ENCODE data around the gene COX6B2. TPM values are rescaled to one million over a fixed set of nuclear protein-coding genes. Genes with fewer than 3 reads are reported as not detected.

Gene COX6B2
- polyA plus RNA-seq, 2 of the 4 experiments (the other 2 are of a cell fraction), result 0.78 to 6.4 TPM

DNA sequence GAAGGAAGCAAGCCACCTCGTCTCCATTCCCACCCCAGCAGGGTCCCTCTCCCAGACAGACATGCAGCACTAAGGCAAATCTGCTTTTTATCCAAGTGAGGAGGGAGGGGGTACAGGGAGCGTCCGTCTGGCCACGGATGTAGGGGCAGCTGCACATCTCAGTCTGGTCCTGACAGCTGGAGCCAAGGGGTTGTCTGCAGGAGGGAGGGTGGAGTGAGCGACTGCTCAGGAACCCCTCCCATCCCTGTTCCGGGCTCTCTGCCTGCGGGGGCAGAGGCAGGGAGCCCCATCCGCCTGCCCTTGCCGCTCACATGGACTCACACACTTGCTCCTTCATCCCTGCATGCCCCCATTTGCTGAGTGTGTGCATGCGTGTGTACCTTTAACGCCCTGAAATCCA, 24.7 kb upstream of the COX6B2 start:
- FAIRE-seq (no peak), ATAC-seq (no peak), DNase-seq (ENCODE audit: low read depth in 1 of 2, low spot score in 1 of 2) (no peak)
- TF ChIP-seq BHLHE40 (IDR thresholded peaks at IDR 0.05; ENCODE audit: low read depth, low read length), result no peak
- TF ChIP-seq, protein P1, sequence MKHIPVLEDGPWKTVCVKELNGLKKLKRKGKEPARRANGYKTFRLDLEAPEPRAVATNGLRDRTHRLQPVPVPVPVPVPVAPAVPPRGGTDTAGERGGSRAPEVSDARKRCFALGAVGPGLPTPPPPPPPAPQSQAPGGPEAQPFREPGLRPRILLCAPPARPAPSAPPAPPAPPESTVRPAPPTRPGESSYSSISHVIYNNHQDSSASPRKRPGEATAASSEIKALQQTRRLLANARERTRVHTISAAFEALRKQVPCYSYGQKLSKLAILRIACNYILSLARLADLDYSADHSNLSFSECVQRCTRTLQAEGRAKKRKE (CRISPR knock-in tag; IDR thresholded peaks at IDR 0.05; ENCODE audit: low read depth), result no peak
- no peak for TF ChIP-seq HOXB5 (CRISPR knock-in tag; IDR thresholded peaks at IDR 0.05)
- no peak for TF ChIP-seq NR3C1 (IDR thresholded peaks at IDR 0.05)
- TF ChIP-seq, protein P2, sequence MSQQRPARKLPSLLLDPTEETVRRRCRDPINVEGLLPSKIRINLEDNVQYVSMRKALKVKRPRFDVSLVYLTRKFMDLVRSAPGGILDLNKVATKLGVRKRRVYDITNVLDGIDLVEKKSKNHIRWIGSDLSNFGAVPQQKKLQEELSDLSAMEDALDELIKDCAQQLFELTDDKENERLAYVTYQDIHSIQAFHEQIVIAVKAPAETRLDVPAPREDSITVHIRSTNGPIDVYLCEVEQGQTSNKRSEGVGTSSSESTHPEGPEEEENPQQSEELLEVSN (IDR thresholded peaks at IDR 0.05; ENCODE audit: borderline replicate concordance, low read depth), result no peak
- no peak for TF ChIP-seq NPAS2 (CRISPR knock-in tag; IDR thresholded peaks at IDR 0.05; ENCODE audit: borderline replicate concordance)
- no peak for TF ChIP-seq ESRRA (IDR thresholded peaks at IDR 0.05; ENCODE audit: borderline replicate concordance, low read length)
- no peak for TF ChIP-seq RCOR1 (IDR thresholded peaks at IDR 0.05; ENCODE audit: low read depth, low read length)
- no peak for TF ChIP-seq POLR2A (IDR thresholded peaks at IDR 0.05; ENCODE audit: low read length)
- TF ChIP-seq SMC3 (IDR thresholded peaks at IDR 0.05), result no peak
- TF ChIP-seq RFX5 (IDR thresholded peaks at IDR 0.05), result no peak
- no peak for TF ChIP-seq MAFK (IDR thresholded peaks at IDR 0.05; ENCODE audit: partially characterized antibody)
- TF ChIP-seq KDM1A (IDR thresholded peaks at IDR 0.05; ENCODE audit: low read depth), result no peak
- TF ChIP-seq HEYL (CRISPR knock-in tag; IDR thresholded peaks at IDR 0.05), result no peak
- TF ChIP-seq FOSL2 (IDR thresholded peaks at IDR 0.05), result no peak
- no peak for TF ChIP-seq FOSL2 (CRISPR knock-in tag; IDR thresholded peaks at IDR 0.05)
- Histone ChIP-seq H3K4me3 (no peak overlapping the region), H3K4me2 (no peak overlapping the region), H3K27ac (peak overlapping the region; percentile 21 to 96; a peak in 5 of 6 replicates), H3K4me1 (peaks cover 66% of the 10 kb centered on the region), H3K9me3 (peaks cover 6% of the 10 kb centered on the region; the same call in 2 of the 3 replicates)
- 71% methylated on average over 11 of the region's 11 CpGs for whole genome bisulfite sequencing (ENCODE audit: missing lambda C conversion rate)
- POLR2A ChIA-PET, result interaction anchor here (0.9 kb wide), 1 partner anchor 10 kb away, joined by 4 read pairs; no protein-coding TSS in a partner anchor
- CTCF ChIA-PET, result interaction anchor here (1.2 to 2.3 kb wide), 6 partner anchors 9 to 87 kb away, joined by 4 to 12 read pairs (median 6); partner anchors contain the start of gene KMT5C

DNA sequence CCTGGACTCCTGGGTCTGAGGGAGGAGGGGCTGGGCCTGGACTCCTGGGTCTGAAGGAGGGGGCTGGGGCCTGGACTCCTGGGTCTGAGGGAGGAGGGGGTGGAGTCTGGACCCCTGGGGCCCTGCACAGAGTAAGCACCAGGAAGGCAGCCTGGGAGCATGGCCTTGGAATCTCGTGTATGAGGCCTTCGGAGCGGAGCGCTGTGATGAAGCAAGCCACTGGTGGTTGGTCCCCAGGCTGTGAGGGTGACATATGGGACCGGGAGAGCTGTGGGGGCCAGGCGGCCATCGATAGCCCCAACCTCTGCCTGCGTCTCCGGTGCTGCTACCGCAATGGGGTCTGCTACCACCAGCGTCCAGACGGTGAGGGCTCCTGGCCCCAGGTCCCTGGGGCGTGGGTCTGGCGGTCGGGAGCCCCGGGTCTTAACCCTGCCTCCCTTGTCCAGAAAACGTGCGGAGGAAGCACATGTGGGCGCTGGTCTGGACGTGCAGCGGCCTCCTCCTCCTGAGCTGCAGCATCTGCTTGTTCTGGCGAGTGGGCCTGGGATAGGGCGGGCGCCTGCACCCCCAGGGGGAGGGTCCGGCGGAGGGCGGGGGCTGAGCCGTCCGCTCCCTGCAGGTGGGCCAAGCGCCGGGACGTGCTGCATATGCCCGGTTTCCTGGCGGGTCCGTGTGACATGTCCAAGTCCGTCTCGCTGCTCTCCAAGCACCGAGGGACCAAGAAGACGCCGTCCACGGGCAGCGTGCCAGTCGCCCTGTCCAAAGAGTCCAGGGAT, 23.0 kb upstream of the COX6B2 start:
- Histone ChIP-seq H3K4me2 (peak overlapping the region; percentile 8; the same call in 1 of the 3 replicates), H3K4me1 (peaks cover 76% of the 10 kb centered on the region), H3K4me3 (no peak overlapping the region), H3K27ac (peak overlapping the region; percentile 91 to 96; a peak in 5 of 6 replicates), H3K9me3 (peaks cover 5% of the 10 kb centered on the region; the same call in 2 of the 3 replicates)
- ATAC-seq, result no peak
- DNase-seq (ENCODE audit: low read depth in 1 of 2, low spot score in 1 of 2), result no peak
- POLR2A ChIA-PET, result no interaction called here
- 87% methylated on average over 30 of the region's 43 CpGs for WGBS (ENCODE audit: missing lambda C conversion rate)
- CTCF ChIA-PET, result interaction anchor here (1.0 to 2.3 kb wide), 6 partner anchors 10 to 86 kb away, joined by 4 to 12 read pairs (median 4); no protein-coding TSS in a partner anchor
- no peak for FAIRE-seq
- TF ChIP-seq, protein P3, sequence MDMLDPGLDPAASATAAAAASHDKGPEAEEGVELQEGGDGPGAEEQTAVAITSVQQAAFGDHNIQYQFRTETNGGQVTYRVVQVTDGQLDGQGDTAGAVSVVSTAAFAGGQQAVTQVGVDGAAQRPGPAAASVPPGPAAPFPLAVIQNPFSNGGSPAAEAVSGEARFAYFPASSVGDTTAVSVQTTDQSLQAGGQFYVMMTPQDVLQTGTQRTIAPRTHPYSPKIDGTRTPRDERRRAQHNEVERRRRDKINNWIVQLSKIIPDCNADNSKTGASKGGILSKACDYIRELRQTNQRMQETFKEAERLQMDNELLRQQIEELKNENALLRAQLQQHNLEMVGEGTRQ (IDR thresholded peaks at IDR 0.05), result no peak
- TF ChIP-seq BHLHE40 (IDR thresholded peaks at IDR 0.05; ENCODE audit: low read depth, low read length) (no peak), JUN (IDR thresholded peaks at IDR 0.05) (no peak)
- TF ChIP-seq, protein P4, sequence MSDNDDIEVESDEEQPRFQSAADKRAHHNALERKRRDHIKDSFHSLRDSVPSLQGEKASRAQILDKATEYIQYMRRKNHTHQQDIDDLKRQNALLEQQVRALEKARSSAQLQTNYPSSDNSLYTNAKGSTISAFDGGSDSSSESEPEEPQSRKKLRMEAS (IDR thresholded peaks at IDR 0.05), result 0 out of 2 replicates have a peak, but pooled peaks have one; percentile 23

DNA sequence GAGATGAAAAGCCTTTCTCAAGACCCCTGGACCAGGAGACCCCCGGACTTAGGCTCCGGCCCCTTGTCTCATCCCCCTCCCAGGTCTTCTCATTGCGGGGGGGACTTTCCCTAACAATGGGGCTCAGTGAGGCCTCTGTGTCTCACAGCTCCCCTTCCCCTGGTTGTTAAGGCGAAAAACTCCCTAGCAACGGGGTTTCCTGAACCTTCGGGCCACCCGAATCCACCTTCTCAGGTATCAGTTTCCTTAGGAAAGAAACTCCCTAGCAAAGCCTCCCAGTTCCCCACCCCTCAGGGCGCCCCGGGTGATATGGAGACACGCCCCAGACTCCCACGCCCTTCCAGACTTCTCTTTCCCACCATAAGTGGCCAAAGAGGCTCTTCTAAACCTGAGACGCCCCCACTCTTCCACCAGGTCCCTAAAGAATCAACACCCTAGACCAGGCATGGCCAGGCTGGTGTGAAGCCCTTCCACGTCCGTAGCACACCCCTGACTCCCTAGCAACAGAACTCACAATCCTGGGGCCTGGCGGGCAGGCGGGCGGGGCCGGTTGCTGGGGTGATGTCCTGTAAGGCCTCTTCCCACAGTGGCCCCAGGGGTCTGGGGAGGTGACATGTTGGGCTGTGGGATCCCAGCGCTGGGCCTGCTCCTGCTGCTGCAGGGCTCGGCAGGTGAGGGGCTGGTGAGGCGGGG, 21.9 kb upstream of the COX6B2 start, which contains the start of gene TMEM190:
Gene TMEM190, plus strand, starts transcription at position 586 of the 693 bp plus-strand sequence. Its CDS starts 28 bp downstream, at position 614.
- Histone ChIP-seq H3K4me3 (no peak within 1 kb of the TSS), H3K4me2 (peak within 1 kb of the TSS; percentile 65), H3K4me1 (peaks cover 86% of the 10 kb centered on the region), H3K9me3 (no peaks in the 10 kb centered on the region), H3K27ac (peak within 1 kb of the TSS; percentile 91 to 96)
- FAIRE-seq (no peak), ATAC-seq (peak in 1 of 2 experiments; percentile 2; a peak in 2 of 6 replicates), DNase-seq (ENCODE audit: low read depth in 1 of 2, low spot score in 1 of 2) (peak in 1 of 2 experiments; percentile 68)
- WGBS (ENCODE audit: missing lambda C conversion rate), result 72% methylated on average over 21 of the region's 21 CpGs
- CTCF ChIA-PET, result interaction anchor here (0.6 to 1.9 kb wide), 5 partner anchors 8 to 187 kb away, joined by 3 to 11 read pairs (median 4); partner anchors contain the start of gene TMEM238
- POLR2A ChIA-PET, result interaction anchor here (1.0 to 1.5 kb wide), 3 partner anchors 8 to 37 kb away, joined by 3 to 8 read pairs (median 5); partner anchors contain the start of genes KMT5C, TMEM238 and UBE2S
- no peak for TF ChIP-seq TP53 (CRISPR knock-in tag; IDR thresholded peaks at IDR 0.05)
- no peak for TF ChIP-seq BHLHE40 (IDR thresholded peaks at IDR 0.05; ENCODE audit: low read depth, low read length)
- no peak for TF ChIP-seq RNF2 (IDR thresholded peaks at IDR 0.05; ENCODE audit: borderline replicate concordance, low read depth)
- TF ChIP-seq EHF (CRISPR knock-in tag; IDR thresholded peaks at IDR 0.05), result no peak
- TF ChIP-seq SREBF2 (IDR thresholded peaks at IDR 0.05), result no peak
- no peak for TF ChIP-seq POLR2AphosphoS2 (conservative IDR thresholded peaks at IDR 0.05; ENCODE audit: low read length)
- TF ChIP-seq, protein P2 (IDR thresholded peaks at IDR 0.05; ENCODE audit: borderline replicate concordance, low read depth), result no peak
- TF ChIP-seq, protein P5, sequence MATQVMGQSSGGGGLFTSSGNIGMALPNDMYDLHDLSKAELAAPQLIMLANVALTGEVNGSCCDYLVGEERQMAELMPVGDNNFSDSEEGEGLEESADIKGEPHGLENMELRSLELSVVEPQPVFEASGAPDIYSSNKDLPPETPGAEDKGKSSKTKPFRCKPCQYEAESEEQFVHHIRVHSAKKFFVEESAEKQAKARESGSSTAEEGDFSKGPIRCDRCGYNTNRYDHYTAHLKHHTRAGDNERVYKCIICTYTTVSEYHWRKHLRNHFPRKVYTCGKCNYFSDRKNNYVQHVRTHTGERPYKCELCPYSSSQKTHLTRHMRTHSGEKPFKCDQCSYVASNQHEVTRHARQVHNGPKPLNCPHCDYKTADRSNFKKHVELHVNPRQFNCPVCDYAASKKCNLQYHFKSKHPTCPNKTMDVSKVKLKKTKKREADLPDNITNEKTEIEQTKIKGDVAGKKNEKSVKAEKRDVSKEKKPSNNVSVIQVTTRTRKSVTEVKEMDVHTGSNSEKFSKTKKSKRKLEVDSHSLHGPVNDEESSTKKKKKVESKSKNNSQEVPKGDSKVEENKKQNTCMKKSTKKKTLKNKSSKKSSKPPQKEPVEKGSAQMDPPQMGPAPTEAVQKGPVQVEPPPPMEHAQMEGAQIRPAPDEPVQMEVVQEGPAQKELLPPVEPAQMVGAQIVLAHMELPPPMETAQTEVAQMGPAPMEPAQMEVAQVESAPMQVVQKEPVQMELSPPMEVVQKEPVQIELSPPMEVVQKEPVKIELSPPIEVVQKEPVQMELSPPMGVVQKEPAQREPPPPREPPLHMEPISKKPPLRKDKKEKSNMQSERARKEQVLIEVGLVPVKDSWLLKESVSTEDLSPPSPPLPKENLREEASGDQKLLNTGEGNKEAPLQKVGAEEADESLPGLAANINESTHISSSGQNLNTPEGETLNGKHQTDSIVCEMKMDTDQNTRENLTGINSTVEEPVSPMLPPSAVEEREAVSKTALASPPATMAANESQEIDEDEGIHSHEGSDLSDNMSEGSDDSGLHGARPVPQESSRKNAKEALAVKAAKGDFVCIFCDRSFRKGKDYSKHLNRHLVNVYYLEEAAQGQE (IDR thresholded peaks at IDR 0.05), result no peak
- no peak for TF ChIP-seq NPAS2 (CRISPR knock-in tag; IDR thresholded peaks at IDR 0.05; ENCODE audit: borderline replicate concordance)
